Skeletal muscle satellite cell (primary cell): ENCODE results near the gene SMARCAL1.

Source experiments
- H3K27me3 ChIP-seq: 2 replicates; pipeline ENCODE4 v1.7.0; 2013; ENCODE audit warnings: low read length; ENCODE audit not compliant: control insufficient read depth, insufficient read depth
- H3K36me3 ChIP-seq: 2 replicates; pipeline ENCODE4 v1.7.0; 2013; ENCODE audit warnings: mild to moderate bottlenecking, control low read depth, low read length; ENCODE audit not compliant: insufficient read depth
- H3K4me1 ChIP-seq: 2 replicates; pipeline ENCODE4 v1.7.0; 2013; ENCODE audit warnings: low read length; ENCODE audit not compliant: control insufficient read depth, insufficient read depth
- H3K4me2 ChIP-seq: 2 replicates; pipeline ENCODE4 v1.7.0; 2013; ENCODE audit warnings: mild to moderate bottlenecking, low read length
- H3K4me3 ChIP-seq: 2 replicates; pipeline ENCODE4 v1.7.0; 2013; ENCODE audit warnings: low read length
- H3K9ac ChIP-seq: 2 replicates; pipeline ENCODE4 v1.7.0; 2013; ENCODE audit warnings: mild to moderate bottlenecking, low read depth, low read length, moderate library complexity
- H3K9me3 ChIP-seq: replicated peaks from 2 replicates; pipeline ENCODE4 v1.7.0; 2013; ENCODE audit warnings: mild to moderate bottlenecking, control low read depth, low read length

Gene SMARCAL1

GRCh38 chr2:216527600-216527999, 115.3 kb downstream of the SMARCAL1 start:
- Histone ChIP-seq H3K36me3 (no peaks in the 10 kb centered on the region), H3K27me3 (no peaks in the 10 kb centered on the region), H3K9ac (no peak overlapping the region), H3K4me1 (peaks cover 3% of the 10 kb centered on the region), H3K4me3 (no peak overlapping the region), H3K9me3 (no peaks in the 10 kb centered on the region), H3K4me2 (no peak overlapping the region)

GRCh38 chr2:216532562-216532961, 120.3 kb downstream of the SMARCAL1 start:
- no peaks in the 10 kb centered on the region for H3K27me3 ChIP-seq
- no peak overlapping the region for H3K9ac ChIP-seq
- peaks cover 39% of the 10 kb centered on the region for H3K4me1 ChIP-seq
- no peak overlapping the region for H3K4me2 ChIP-seq
- H3K4me3 ChIP-seq = no peak overlapping the region
- no peaks in the 10 kb centered on the region for H3K9me3 ChIP-seq
- no peaks in the 10 kb centered on the region for H3K36me3 ChIP-seq
